KMS-11 (cell line): ENCODE data around the gene SUPT3H.

Source experiments
- H2AFZ ChIP-seq: fragments of 200-600 bp; sonication (generic); 2 replicates; pipeline ENCODE4 v1.6.1; 2016; ENCODE audit warnings: antibody characterized with exemption, mixed run types, low read depth
- H3K27ac ChIP-seq: fragments of 200-600 bp; sonication (generic); 2 replicates; pipeline ENCODE4 v1.6.1; 2016; ENCODE audit warnings: mild to moderate bottlenecking, mixed run types
- H3K27me3 ChIP-seq: fragments of 200-600 bp; sonication (generic); 2 replicates; pipeline ENCODE4 v1.6.1; 2017; ENCODE audit warnings: mild to moderate bottlenecking, low read depth, mixed run types, moderate library complexity; ENCODE audit not compliant: insufficient read depth
- H3K36me3 ChIP-seq: fragments of 200-600 bp; sonication (generic); 2 replicates; pipeline ENCODE4 v1.6.1; 2017; ENCODE audit warnings: mild to moderate bottlenecking, mixed run types; ENCODE audit not compliant: insufficient read depth
- H3K4me1 ChIP-seq: fragments of 200-600 bp; sonication (generic); 2 replicates; pipeline ENCODE4 v1.6.1; 2016; ENCODE audit warnings: mild to moderate bottlenecking, low read depth, mixed run types; ENCODE audit not compliant: poor library complexity, severe bottlenecking
- H3K4me2 ChIP-seq: fragments of 200-600 bp; sonication (generic); 2 replicates; pipeline ENCODE4 v1.7.0; 2016; ENCODE audit warnings: mild to moderate bottlenecking, mixed run types
- H3K4me3 ChIP-seq: fragments of 200-600 bp; sonication (generic); IDR thresholded peaks from 2 replicates; pipeline ENCODE4 v1.6.1; 2017; ENCODE audit warnings: low read depth, low read length, mixed read lengths; ENCODE audit not compliant: insufficient read depth
- H3K79me2 ChIP-seq: fragments of 200-600 bp; sonication (generic); 2 replicates; pipeline ENCODE4 v1.6.1; 2016; ENCODE audit warnings: low read depth, mixed run types; ENCODE audit not compliant: insufficient read depth
- H3K9ac ChIP-seq: fragments of 200-600 bp; sonication (generic); 2 replicates; pipeline ENCODE4 v1.6.1; 2016; ENCODE audit warnings: mild to moderate bottlenecking, mixed run types
- H4K20me1 ChIP-seq: fragments of 200-600 bp; sonication (generic); 2 replicates; pipeline ENCODE4 v1.6.1; 2016; ENCODE audit warnings: mild to moderate bottlenecking, mixed run types; ENCODE audit not compliant: insufficient read depth
- TF ChIP-seq, protein P1 (sequence below): fragments of 200-600 bp; sonication (generic); conservative IDR thresholded peaks from 2 replicates; pipeline ENCODE4 v1.6.1; 2017; ENCODE audit warnings: low read depth, mild to moderate bottlenecking, antibody characterized with exemption, low read length, moderate library complexity, mixed read lengths

The SUPT3H gene

DNA sequence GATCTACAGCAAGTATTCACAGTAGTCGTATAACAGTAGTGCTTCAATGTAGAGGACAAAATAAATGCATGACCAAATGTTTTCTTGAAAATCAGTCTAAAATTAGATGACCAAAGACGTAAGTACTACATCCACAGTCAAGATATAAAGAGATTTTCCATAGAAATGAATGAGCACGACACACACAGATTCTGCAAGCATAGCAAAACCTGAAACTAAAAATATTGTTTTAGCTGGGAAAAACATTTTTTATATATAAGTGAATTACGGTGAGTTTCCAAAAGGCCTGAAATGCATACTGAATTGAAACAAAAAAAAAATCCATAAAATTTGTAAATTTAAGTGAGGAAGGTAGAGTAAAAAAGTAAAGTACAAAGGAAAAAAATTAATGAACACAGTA, 217.4 kb downstream of the SUPT3H start:
- Histone ChIP-seq H2AFZ (no peak overlapping the region), H3K36me3 (no peaks in the 10 kb centered on the region), H3K27ac (no peak overlapping the region), H3K4me1 (peaks cover 85% of the 10 kb centered on the region), H3K4me3 (no peak overlapping the region), H3K79me2 (no peaks in the 10 kb centered on the region), H3K9ac (no peak overlapping the region), H4K20me1 (no peaks in the 10 kb centered on the region), H3K4me2 (no peak overlapping the region), H3K27me3 (no peaks in the 10 kb centered on the region)
- TF ChIP-seq, protein P1, sequence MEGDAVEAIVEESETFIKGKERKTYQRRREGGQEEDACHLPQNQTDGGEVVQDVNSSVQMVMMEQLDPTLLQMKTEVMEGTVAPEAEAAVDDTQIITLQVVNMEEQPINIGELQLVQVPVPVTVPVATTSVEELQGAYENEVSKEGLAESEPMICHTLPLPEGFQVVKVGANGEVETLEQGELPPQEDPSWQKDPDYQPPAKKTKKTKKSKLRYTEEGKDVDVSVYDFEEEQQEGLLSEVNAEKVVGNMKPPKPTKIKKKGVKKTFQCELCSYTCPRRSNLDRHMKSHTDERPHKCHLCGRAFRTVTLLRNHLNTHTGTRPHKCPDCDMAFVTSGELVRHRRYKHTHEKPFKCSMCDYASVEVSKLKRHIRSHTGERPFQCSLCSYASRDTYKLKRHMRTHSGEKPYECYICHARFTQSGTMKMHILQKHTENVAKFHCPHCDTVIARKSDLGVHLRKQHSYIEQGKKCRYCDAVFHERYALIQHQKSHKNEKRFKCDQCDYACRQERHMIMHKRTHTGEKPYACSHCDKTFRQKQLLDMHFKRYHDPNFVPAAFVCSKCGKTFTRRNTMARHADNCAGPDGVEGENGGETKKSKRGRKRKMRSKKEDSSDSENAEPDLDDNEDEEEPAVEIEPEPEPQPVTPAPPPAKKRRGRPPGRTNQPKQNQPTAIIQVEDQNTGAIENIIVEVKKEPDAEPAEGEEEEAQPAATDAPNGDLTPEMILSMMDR, result no peak

DNA sequence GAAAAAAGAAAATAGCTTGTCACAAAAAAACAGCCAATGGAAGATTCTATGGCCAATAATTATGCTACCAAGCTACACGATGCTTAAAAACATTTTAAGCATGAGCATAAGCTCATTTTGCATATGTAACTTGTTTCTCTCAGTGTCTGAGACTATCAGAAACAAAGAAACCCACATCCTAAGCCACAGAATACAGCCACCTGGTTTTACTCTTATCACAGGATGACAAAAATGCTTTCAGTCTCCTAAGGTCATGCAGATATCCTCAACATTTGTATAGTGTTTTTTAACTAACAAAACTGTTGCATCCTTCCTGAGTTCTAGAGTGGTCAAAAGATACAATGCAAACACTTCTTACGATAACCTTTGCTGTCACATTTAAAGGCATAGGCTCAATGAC, 221.7 kb downstream of the SUPT3H start:
- no peaks in the 10 kb centered on the region for H3K79me2 ChIP-seq
- H3K27ac ChIP-seq, result peak overlapping the region; percentile 68
- no peak overlapping the region for H3K4me3 ChIP-seq
- H4K20me1 ChIP-seq, result no peaks in the 10 kb centered on the region
- no peak overlapping the region for H2AFZ ChIP-seq
- H3K4me1 ChIP-seq, result peaks cover 64% of the 10 kb centered on the region
- H3K4me2 ChIP-seq, result peak overlapping the region; percentile 58
- peak overlapping the region; percentile 4; the same call in 1 of the 2 replicates for H3K9ac ChIP-seq
- H3K36me3 ChIP-seq, result no peaks in the 10 kb centered on the region
- no peaks in the 10 kb centered on the region for H3K27me3 ChIP-seq
- TF ChIP-seq, protein P1, result no peak

DNA sequence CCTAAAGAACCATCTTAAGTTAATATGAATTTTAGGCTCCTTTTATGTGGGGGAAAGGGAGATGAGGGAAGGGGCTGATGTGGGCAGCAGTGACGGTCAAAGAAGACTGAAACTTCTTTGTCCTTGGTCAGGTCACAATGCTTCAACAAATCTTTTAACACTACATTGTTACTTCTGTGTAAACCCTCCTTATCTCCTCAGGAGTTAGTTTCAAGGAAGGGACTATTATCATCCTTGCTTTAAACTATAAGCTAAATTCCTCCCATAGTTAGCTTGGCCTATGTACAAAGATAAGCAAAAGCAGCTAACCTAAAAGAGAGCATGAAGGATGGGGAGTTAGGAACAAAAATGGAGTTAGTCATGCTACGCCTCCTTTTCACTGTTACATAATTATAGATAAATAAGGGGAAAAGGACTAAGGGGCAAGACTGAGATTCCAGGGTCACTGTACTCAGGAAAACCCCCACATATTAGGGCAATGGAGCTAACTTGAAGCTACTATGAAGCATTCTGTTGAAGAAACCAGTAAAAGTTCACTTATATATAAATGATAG, 222.3 kb downstream of the SUPT3H start:
- H3K4me2 ChIP-seq, result peak overlapping the region; percentile 58
- no peak overlapping the region for H3K4me3 ChIP-seq
- peak overlapping the region; percentile 68 for H3K27ac ChIP-seq
- H3K4me1 ChIP-seq, result peaks cover 59% of the 10 kb centered on the region
- H3K79me2 ChIP-seq, result no peaks in the 10 kb centered on the region
- no peak overlapping the region for H2AFZ ChIP-seq
- TF ChIP-seq, protein P1, result no peak
- no peaks in the 10 kb centered on the region for H4K20me1 ChIP-seq
- H3K9ac ChIP-seq, result peak overlapping the region; percentile 4; the same call in 1 of the 2 replicates
- no peaks in the 10 kb centered on the region for H3K36me3 ChIP-seq
- no peaks in the 10 kb centered on the region for H3K27me3 ChIP-seq

DNA sequence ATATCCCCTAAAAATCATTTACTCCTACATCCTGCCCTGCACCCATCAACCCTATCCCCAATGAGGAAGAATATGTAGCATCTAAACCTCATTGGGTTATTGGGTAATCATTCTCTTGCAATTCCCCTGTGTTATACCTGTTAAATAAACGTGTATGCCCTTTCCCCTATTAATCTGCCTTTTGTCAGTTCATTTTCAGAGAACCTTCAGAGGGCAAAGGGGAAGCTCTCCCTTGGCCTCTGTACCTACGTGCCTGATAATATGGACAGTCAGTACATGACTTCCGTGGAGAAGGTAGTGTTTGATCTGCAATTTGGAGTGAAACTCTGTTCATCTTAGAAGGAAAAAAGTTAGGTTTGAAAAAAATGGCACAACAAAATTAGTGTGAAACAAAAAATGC, 223.1 kb downstream of the SUPT3H start:
- TF ChIP-seq, protein P1, result no peak
- no peaks in the 10 kb centered on the region for H3K36me3 ChIP-seq
- H3K4me1 ChIP-seq, result peaks cover 52% of the 10 kb centered on the region
- no peaks in the 10 kb centered on the region for H3K79me2 ChIP-seq
- H3K4me3 ChIP-seq, result no peak overlapping the region
- H3K27ac ChIP-seq, result peak overlapping the region; percentile 68; the same call in 1 of the 2 replicates
- H3K27me3 ChIP-seq, result no peaks in the 10 kb centered on the region
- H3K9ac ChIP-seq, result no peak overlapping the region
- H3K4me2 ChIP-seq, result no peak overlapping the region
- H4K20me1 ChIP-seq, result no peaks in the 10 kb centered on the region
- no peak overlapping the region for H2AFZ ChIP-seq
